ENCODE measurements around the gene PFDN5.

Gene PFDN5

GRCh38 chr12:53295070-53295890 lies at the start of gene PFDN5:
Gene PFDN5, plus strand, starts transcription at chr12:53295542. Its CDS starts 26 bp downstream, at chr12:53295568.
- peak; percentile 82 for DNase-seq

- DNase-seq: peak; percentile 68
These were observed 43.6 kb upstream of the PFDN5 start for GRCh38 chr12:53251477-53252348.

GRCh38 chr12:53252349-53252916 lies 42.9 kb upstream of the PFDN5 start:
- no peak for DNase-seq

GRCh38 chr12:53253298-53253697 lies 42.0 kb upstream of the PFDN5 start:
- DNase-seq: no peak

GRCh38 chr12:53254816-53255545 lies 40.4 kb upstream of the PFDN5 start:
- no peak for DNase-seq

- DNase-seq: no peak
These were observed 39.3 kb upstream of the PFDN5 start for GRCh38 chr12:53255996-53256395.

- DNase-seq: no peak
These were observed 36.5 kb upstream of the PFDN5 start for GRCh38 chr12:53258541-53259539.

GRCh38 chr12:53259891-53260290 lies 35.5 kb upstream of the PFDN5 start:
- no peak for DNase-seq

GRCh38 chr12:53265783-53266182 lies 29.6 kb upstream of the PFDN5 start:
- no peak for DNase-seq

GRCh38 chr12:53267306-53267998 lies 27.9 kb upstream of the PFDN5 start:
- DNase-seq: no peak

GRCh38 chr12:53267999-53268629 lies 27.2 kb upstream of the PFDN5 start, which contains the start of gene ESPL1:
Gene ESPL1, plus strand, starts transcription at chr12:53268299. Its CDS starts 468 bp downstream, at chr12:53268767.
- peak; percentile 81 for DNase-seq

GRCh38 chr12:53268630-53269562 lies 26.4 kb upstream of the PFDN5 start:
- DNase-seq: no peak

- DNase-seq: no peak
These were observed 20.9 kb upstream of the PFDN5 start for GRCh38 chr12:53274445-53274844.

- DNase-seq: no peak
These were observed 18.8 kb upstream of the PFDN5 start for GRCh38 chr12:53276511-53276910.

- DNase-seq: no peak
These were observed 17.4 kb upstream of the PFDN5 start for GRCh38 chr12:53277981-53278380.

GRCh38 chr12:53279283-53279869 lies 16.0 kb upstream of the PFDN5 start:
- no peak for DNase-seq

- no peak for DNase-seq
These were observed 15.3 kb upstream of the PFDN5 start for GRCh38 chr12:53279888-53280498.

GRCh38 chr12:53286448-53286847 lies 8.9 kb upstream of the PFDN5 start:
- DNase-seq: no peak
